Hepatocyte (in vitro differentiated cells): ENCODE data around the gene ANAPC2. TPM values are rescaled to one million over a fixed set of nuclear protein-coding genes. Genes with fewer than 3 reads are reported as not detected.

Experiments
- DNase-seq: peaks from one replicate; pipeline ENCODE4 v3.0.0-alpha.2; 2016; ENCODE audit warnings: low spot score
- H2AFZ ChIP-seq: fragments of 200-600 bp; sonication (generic); 2 replicates; pipeline ENCODE4 v1.6.0; 2016; ENCODE audit warnings: antibody characterized with exemption, mild to moderate bottlenecking
- H3K27ac ChIP-seq: fragments of 200-600 bp; sonication (generic); 2 replicates; pipeline ENCODE4 v1.5.1; 2016; ENCODE audit warnings: mild to moderate bottlenecking
- H3K27me3 ChIP-seq: fragments of 200-600 bp; sonication (generic); 2 replicates; pipeline ENCODE4 v1.6.1; 2016
- H3K36me3 ChIP-seq: fragments of 200-600 bp; sonication (generic); replicated peaks from 2 replicates; pipeline ENCODE4 v1.5.1; 2016; ENCODE audit warnings: low read depth; ENCODE audit not compliant: insufficient read depth
- H3K4me1 ChIP-seq: fragments of 200-600 bp; sonication (generic); 2 replicates; pipeline ENCODE4 v1.5.1; 2016; ENCODE audit warnings: mild to moderate bottlenecking, moderate library complexity; ENCODE audit not compliant: insufficient read depth
- H3K4me2 ChIP-seq: fragments of 200-600 bp; sonication (generic); 2 replicates; pipeline ENCODE4 v1.6.0; 2016
- H3K4me3 ChIP-seq: fragments of 200-600 bp; sonication (generic); 2 replicates; pipeline ENCODE4 v1.5.1; 2016; ENCODE audit warnings: mild to moderate bottlenecking
- H3K79me2 ChIP-seq: fragments of 200-600 bp; sonication (generic); 2 replicates; pipeline ENCODE4 v1.6.0; 2017; ENCODE audit warnings: mild to moderate bottlenecking
- H3K9me2 ChIP-seq: fragments of 200-600 bp; sonication (generic); replicated peaks from 2 replicates; pipeline ENCODE4 v1.6.0; 2017; ENCODE audit warnings: mild to moderate bottlenecking; ENCODE audit not compliant: insufficient read depth
- H3K9me3 ChIP-seq: fragments of 200-600 bp; sonication (generic); 2 replicates; pipeline ENCODE4 v1.5.1; 2016; ENCODE audit warnings: low read depth, mild to moderate bottlenecking
- H4K20me1 ChIP-seq: fragments of 200-600 bp; sonication (generic); 2 replicates; pipeline ENCODE4 v1.6.0; 2016; ENCODE audit warnings: mild to moderate bottlenecking; ENCODE audit not compliant: insufficient read depth, poor library complexity, severe bottlenecking
- CTCF ChIP-seq: fragments of 200-600 bp; sonication (generic); IDR thresholded peaks from 2 replicates; pipeline ENCODE4 v1.5.1; 2016; ENCODE audit warnings: antibody characterized with exemption, mild to moderate bottlenecking; ENCODE audit not compliant: poor library complexity
- EZH2 ChIP-seq: fragments of 200-600 bp; sonication (generic); IDR thresholded peaks from 2 replicates; pipeline ENCODE4 v1.6.1; 2016; ENCODE audit warnings: antibody characterized with exemption, mild to moderate bottlenecking, borderline replicate concordance
- EZH2phosphoT487 ChIP-seq: fragments of 200-600 bp; sonication (generic); IDR thresholded peaks from one replicate; pipeline ENCODE4 v1.6.1; 2018; ENCODE audit warnings: antibody characterized with exemption, mild to moderate bottlenecking, low read depth, moderate library complexity; ENCODE audit not compliant: unreplicated experiment, severe bottlenecking
- WGBS: methylation state at CpG from one replicate; pipeline ENCODE4 v1.1.6; 2016; ENCODE audit warnings: low lambda C conversion rate; ENCODE audit errors: missing lambda C conversion rate; 5-methylcytosine and 5-hydroxymethylcytosine counted together
- polyA plus RNA-seq: library from polyadenylated mRNA; unstranded; fragments of >200 nt; fragmentation: Nextera tagmentation; extraction: Ambion mirVana; gene quantifications from 2 replicates; pipeline ENCODE4 v1.2.1, GENCODE V29; 2016
- total RNA-seq: library from RNA; depleted of rRNA; stranded (reverse); fragments of >200 nt; gene quantifications from 2 replicates; pipeline ENCODE4 v1.2.3, GENCODE V29; 2014

ANAPC2 gene
- total and polyA plus RNA-seq, 2 experiments from 2014 or later = 12.2 to 21.3 TPM

GRCh38 chr9:137217276-137218211 is 29.2 kb upstream of the ANAPC2 start:
- peaks cover 24% of the 10 kb centered on the region for H3K4me1 ChIP-seq
- H3K9me3 ChIP-seq = no peaks in the 10 kb centered on the region
- 52% methylated on average over 36 of the region's 36 CpGs for WGBS
- H4K20me1 ChIP-seq = no peaks in the 10 kb centered on the region
- peak overlapping the region; percentile 85 for H3K27ac ChIP-seq
- DNase-seq = peak; percentile 90
- H3K9me2 ChIP-seq = no peaks in the 10 kb centered on the region
- H3K4me2 ChIP-seq = peak overlapping the region; percentile 70
- no peak for TF ChIP-seq CTCF
- H3K4me3 ChIP-seq = no peak overlapping the region
- H3K27me3 ChIP-seq = no peaks in the 10 kb centered on the region
- H2AFZ ChIP-seq = no peak overlapping the region
- H3K79me2 ChIP-seq = no peaks in the 10 kb centered on the region
- H3K36me3 ChIP-seq = no peaks in the 10 kb centered on the region

- Histone ChIP-seq H3K27ac (no peak overlapping the region), H3K79me2 (no peaks in the 10 kb centered on the region), H3K4me3 (no peak overlapping the region), H3K9me3 (no peaks in the 10 kb centered on the region), H3K9me2 (no peaks in the 10 kb centered on the region), H4K20me1 (no peaks in the 10 kb centered on the region), H3K36me3 (no peaks in the 10 kb centered on the region), H3K27me3 (no peaks in the 10 kb centered on the region), H3K4me1 (peaks cover 22% of the 10 kb centered on the region), H3K4me2 (peak overlapping the region; percentile 70), H2AFZ (no peak overlapping the region)
- no peak for DNase-seq
- 94% methylated on average over 21 of the region's 30 CpGs for WGBS
- TF ChIP-seq EZH2phosphoT487 (no peak), CTCF (no peak), EZH2 (no peak)
These were observed 28.0 kb upstream of the ANAPC2 start for GRCh38 chr9:137216188-137216965.

GRCh38 chr9:137215196-137215986 is 27.0 kb upstream of the ANAPC2 start:
- H3K9me2 ChIP-seq = no peaks in the 10 kb centered on the region

More at GRCh38 chr9:137215196-137215986, 27.0 kb upstream of the ANAPC2 start:
- Histone ChIP-seq H3K36me3 (no peaks in the 10 kb centered on the region), H2AFZ (no peak overlapping the region), H3K4me2 (no peak overlapping the region), H3K27ac (no peak overlapping the region), H4K20me1 (no peaks in the 10 kb centered on the region), H3K27me3 (no peaks in the 10 kb centered on the region), H3K4me1 (peaks cover 22% of the 10 kb centered on the region), H3K4me3 (no peak overlapping the region), H3K79me2 (no peaks in the 10 kb centered on the region), H3K9me3 (no peaks in the 10 kb centered on the region)
- TF ChIP-seq EZH2 = no peak
- no peak for TF ChIP-seq EZH2phosphoT487
- TF ChIP-seq CTCF = no peak
- no peak for DNase-seq
- 96% methylated on average over 18 of the region's 22 CpGs for WGBS
